Common myeloid progenitor, CD34-positive (primary cell): ENCODE results near the gene CCDC167.

Experiments
- CTCF ChIA-PET: fragments of 350-600 bp; sonication (Branson Sonifier 250); formaldehyde crosslinking; loops from one replicate; lab custom pipeline; 2021; ENCODE audit warnings: antibody characterized with exemption; lab: Charles Lee
- POLR2A ChIA-PET: fragments of 350-600 bp; sonication (Branson Sonifier 250); formaldehyde crosslinking; loops from one replicate; lab custom pipeline; 2021; ENCODE audit warnings: antibody characterized with exemption; lab: Charles Lee
- DNase-seq, 3 donors: peaks; one replicate each; pipeline versions ENCODE4 v3.0.0 to v3.0.0-alpha.2; 2013
- H3K27ac ChIP-seq, 2 experiments: 1 replicate in 1 of 2; 2 replicates in 1 of 2; pipeline ENCODE4 v1.7.0; 2013; ENCODE audit warnings: inconsistent platforms in 2 of 2, low read length in 2 of 2, mild to moderate bottlenecking in 2 of 2, low read depth in 1 of 2, moderate library complexity in 1 of 2; ENCODE audit not compliant: severe bottlenecking in 2 of 2, insufficient read depth in 1 of 2, poor library complexity in 1 of 2
- H3K27me3 ChIP-seq, 5 experiments: replicated peaks in 2 of 5; 1 replicate in 3 of 5; 2 replicates in 2 of 5; pipeline versions ENCODE4 v1.6.1 to v1.7.0; 2013; ENCODE audit warnings: low read length in 4 of 5, mild to moderate bottlenecking in 2 of 5, moderate library complexity in 2 of 5, inconsistent platforms in 1 of 5; ENCODE audit not compliant: insufficient read depth in 5 of 5, control insufficient read depth in 4 of 5
- H3K36me3 ChIP-seq, 4 experiments: 1 replicate in 2 of 4; 2 replicates in 2 of 4; pipeline versions ENCODE4 v1.6.1 to v1.7.0; 2013; ENCODE audit warnings: low read length in 3 of 4, control low read depth in 1 of 4, mild to moderate bottlenecking in 1 of 4; ENCODE audit not compliant: control insufficient read depth in 4 of 4, insufficient read depth in 4 of 4
- H3K4me1 ChIP-seq, 4 experiments: 1 replicate in 3 of 4; 2 replicates in 1 of 4; pipeline versions ENCODE4 v1.6.1 to v1.7.1; 2013; ENCODE audit warnings: low read length in 3 of 4, mild to moderate bottlenecking in 3 of 4, control low read depth in 1 of 4, inconsistent platforms in 1 of 4, moderate library complexity in 1 of 4; ENCODE audit not compliant: control insufficient read depth in 4 of 4, insufficient read depth in 4 of 4; ENCODE audit errors: control extremely low read depth in 1 of 4
- H3K4me3 ChIP-seq, 7 experiments: 1 replicate in 4 of 7; 2 replicates in 3 of 7; pipeline versions ENCODE4 v1.5.1 to v1.7.0; 2013; ENCODE audit warnings: mild to moderate bottlenecking in 7 of 7, low read length in 6 of 7, moderate library complexity in 6 of 7, inconsistent platforms in 2 of 7, low read depth in 2 of 7, control low read depth in 1 of 7; ENCODE audit not compliant: insufficient read depth in 4 of 7, control insufficient read depth in 1 of 7; ENCODE audit errors: extremely low read depth in 1 of 7
- H3K9me3 ChIP-seq, 5 experiments: 1 replicate in 4 of 5; 2 replicates in 1 of 5; pipeline versions ENCODE4 v1.6.1 to v1.7.1; 2013; ENCODE audit warnings: low read length in 4 of 5, mild to moderate bottlenecking in 2 of 5, inconsistent platforms in 1 of 5, low read depth in 1 of 5, moderate library complexity in 1 of 5; ENCODE audit not compliant: control insufficient read depth in 4 of 5, insufficient read depth in 2 of 5; ENCODE audit errors: control extremely low read depth in 1 of 5
- WGBS: methylation state at CpG from one replicate; pipeline ENCODE4 v1.1.5; 2013; ENCODE audit not compliant: insufficient coverage; 5-methylcytosine and 5-hydroxymethylcytosine counted together

Gene CCDC167

GRCh38 chr6:37488476-37488875, 11.2 kb downstream of the CCDC167 start:
- no peak for DNase-seq
- WGBS = no CpG with 5 or more reads among the region's 1 CpG
- peaks cover 0 to 8% (median 5%) of the 10 kb centered on the region in 4 experiments for H3K4me1 ChIP-seq
- no peak overlapping the region for H3K27ac ChIP-seq
- ChIA-PET CTCF (interaction anchor here (0.9 to 7.0 kb wide), 8 partner anchors 15 to 220 kb away, joined by 3 to 45 read pairs (median 4); no protein-coding TSS in a partner anchor), POLR2A (no interaction called here)
- H3K36me3 ChIP-seq = peaks cover 0 to 10% (median 4%) of the 10 kb centered on the region in 4 experiments
- no peaks in the 10 kb centered on the region for H3K9me3 ChIP-seq
- H3K27me3 ChIP-seq = peaks cover 0 to under 1% (median 0%) of the 10 kb centered on the region in 5 experiments
- H3K4me3 ChIP-seq = no peak overlapping the region

DNA sequence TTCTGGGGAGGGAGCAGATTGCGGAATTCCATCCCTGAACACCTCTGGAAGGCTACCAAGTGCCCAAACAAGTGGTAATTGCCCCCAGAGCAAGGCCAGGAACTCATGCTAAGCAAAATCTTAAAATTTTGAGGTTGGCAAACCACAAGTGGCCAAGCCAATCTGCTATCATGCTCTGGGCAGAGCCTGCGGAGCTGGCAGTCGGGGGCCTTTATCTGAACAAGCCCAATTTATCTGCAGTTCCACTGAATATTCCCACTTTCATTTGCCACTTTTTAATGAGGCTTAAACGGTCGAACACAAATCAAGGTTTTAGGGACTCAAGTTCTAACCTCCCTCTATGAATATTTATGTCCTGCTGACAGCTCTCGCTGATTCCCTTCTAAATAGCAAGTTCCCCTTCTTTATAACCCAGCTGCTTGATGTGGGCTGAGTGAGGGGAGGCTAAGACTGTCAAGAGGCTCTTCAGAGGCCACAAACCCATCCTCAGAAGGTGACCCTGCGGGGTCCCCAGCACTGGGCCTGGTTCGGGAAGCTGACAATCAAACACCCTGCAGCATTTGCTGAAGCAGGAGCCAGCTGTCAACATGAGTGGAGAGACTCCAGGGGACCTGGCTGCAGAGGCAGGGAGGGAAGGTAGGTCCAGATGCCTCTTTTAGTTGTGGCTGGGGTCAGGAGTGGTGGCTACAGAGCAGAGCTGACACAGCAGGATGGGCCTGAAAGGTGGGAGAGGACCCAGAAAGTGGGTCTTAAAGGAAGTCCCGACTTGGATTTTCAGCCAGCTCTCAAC, 11.9 kb downstream of the CCDC167 start:
- no peaks in the 10 kb centered on the region for H3K9me3 ChIP-seq
- peaks cover 0 to 17% (median 11%) of the 10 kb centered on the region in 4 experiments for H3K36me3 ChIP-seq
- CTCF ChIA-PET = interaction anchor here (0.9 to 7.0 kb wide), 8 partner anchors 15 to 221 kb away, joined by 3 to 45 read pairs (median 4); no protein-coding TSS in a partner anchor
- peak in 2 of 3 donors; percentile 40 to 46 for DNase-seq
- WGBS = 29% methylated on average over 9 of the region's 9 CpGs
- POLR2A ChIA-PET = interaction anchor here (0.5 kb wide), 1 partner anchor 190 kb away, joined by 5 read pairs; no protein-coding TSS in a partner anchor
- H3K27me3 ChIP-seq = no peaks in the 10 kb centered on the region
- no peak overlapping the region for H3K27ac ChIP-seq
- peaks cover 0 to 8% (median 5%) of the 10 kb centered on the region in 4 experiments for H3K4me1 ChIP-seq
- no peak overlapping the region for H3K4me3 ChIP-seq

GRCh38 chr6:37486121-37486839, 13.4 kb downstream of the CCDC167 start:
- Histone ChIP-seq H3K4me1 (peaks cover 0 to 8% (median 5%) of the 10 kb centered on the region in 4 experiments), H3K36me3 (peaks cover 0 to 32% (median 24%) of the 10 kb centered on the region in 4 experiments), H3K27ac (no peak overlapping the region), H3K4me3 (no peak overlapping the region), H3K9me3 (no peaks in the 10 kb centered on the region), H3K27me3 (no peaks in the 10 kb centered on the region)
- DNase-seq = no peak
- ChIA-PET CTCF (interaction anchor here (1.2 to 7.0 kb wide), 4 partner anchors 34 to 215 kb away, joined by 3 to 45 read pairs (median 10); no protein-coding TSS in a partner anchor), POLR2A (no interaction called here)
- WGBS = 94% methylated on average over 7 of the region's 8 CpGs

- 96% methylated on average over 7 of the region's 10 CpGs for WGBS
- DNase-seq = no peak
- peaks cover 0 to 7% (median 5%) of the 10 kb centered on the region in 4 experiments for H3K4me1 ChIP-seq
- ChIA-PET POLR2A (no interaction called here), CTCF (interaction anchor here (0.7 to 7.6 kb wide), 13 partner anchors 23 to 1085 kb away, joined by 3 to 55 read pairs (median 4); no protein-coding TSS in a partner anchor)
- H3K27ac ChIP-seq = no peak overlapping the region
- peaks cover 0 to 41% (median 29%) of the 10 kb centered on the region in 4 experiments for H3K36me3 ChIP-seq
- H3K4me3 ChIP-seq = no peak overlapping the region
- no peaks in the 10 kb centered on the region for H3K9me3 ChIP-seq
- no peaks in the 10 kb centered on the region for H3K27me3 ChIP-seq
These were observed 14.4 kb downstream of the CCDC167 start for GRCh38 chr6:37485291-37485702.

- Histone ChIP-seq H3K27ac (no peak overlapping the region), H3K27me3 (no peaks in the 10 kb centered on the region), H3K36me3 (peaks cover 0 to 46% (median 31%) of the 10 kb centered on the region in 4 experiments), H3K4me1 (peaks cover 0 to 3% (median 2%) of the 10 kb centered on the region in 4 experiments), H3K4me3 (no peak overlapping the region), H3K9me3 (no peaks in the 10 kb centered on the region)
- WGBS = 100% methylated on average over 3 of the region's 7 CpGs
- CTCF ChIA-PET = interaction anchor here (0.7 to 7.6 kb wide), 13 partner anchors 24 to 1086 kb away, joined by 3 to 55 read pairs (median 4); no protein-coding TSS in a partner anchor
- POLR2A ChIA-PET = no interaction called here
- no peak for DNase-seq
These were observed 14.9 kb downstream of the CCDC167 start for GRCh38 chr6:37484786-37485170.

- H3K27ac ChIP-seq = no peak overlapping the region
- peaks cover 0 to 52% (median 37%) of the 10 kb centered on the region in 4 experiments for H3K36me3 ChIP-seq
- POLR2A ChIA-PET = no interaction called here
- no peak overlapping the region for H3K4me3 ChIP-seq
- 75% methylated on average over 9 of the region's 20 CpGs for WGBS
- CTCF ChIA-PET = interaction anchor here (0.7 to 7.6 kb wide), 19 partner anchors 8 to 1086 kb away, joined by 3 to 55 read pairs (median 4); no protein-coding TSS in a partner anchor
- DNase-seq = peak in 2 of 3 donors; percentile 60 to 72
- H3K4me1 ChIP-seq = peaks cover 0 to 3% (median under 1%) of the 10 kb centered on the region in 4 experiments
- H3K27me3 ChIP-seq = no peaks in the 10 kb centered on the region
- H3K9me3 ChIP-seq = no peaks in the 10 kb centered on the region
These were observed 15.5 kb downstream of the CCDC167 start for GRCh38 chr6:37483917-37484785.
